GM12873 (cell line): ENCODE data around the gene LYPD6.

Source experiments
- CTCF ChIP-seq: IDR thresholded peaks from 2 replicates; pipeline ENCODE4 v1.5.1; 2012; ENCODE audit warnings: low read depth, mild to moderate bottlenecking, moderate library complexity, low read length, control low read depth; ENCODE audit not compliant: insufficient read depth; ENCODE audit errors: missing control alignments

The LYPD6 gene

GRCh38 chr2:149385350-149385749, 55.0 kb downstream of the LYPD6 start:
- TF ChIP-seq CTCF, result no peak

- no peak for TF ChIP-seq CTCF
Measured at GRCh38 chr2:149387411-149387810, 57.0 kb downstream of the LYPD6 start.

- TF ChIP-seq CTCF, result no peak
Measured at GRCh38 chr2:149388120-149388816, 57.9 kb downstream of the LYPD6 start.

GRCh38 chr2:149389506-149390167, 59.2 kb downstream of the LYPD6 start:
- TF ChIP-seq CTCF, result no peak

GRCh38 chr2:149393614-149394013, 63.2 kb downstream of the LYPD6 start:
- no peak for TF ChIP-seq CTCF

- no peak for TF ChIP-seq CTCF
Measured at GRCh38 chr2:149394864-149395263, 64.5 kb downstream of the LYPD6 start.

- no peak for TF ChIP-seq CTCF
Measured at GRCh38 chr2:149399934-149400615, 69.7 kb downstream of the LYPD6 start.
